ENCODE measurements around the gene IL1RAPL1.

- TF ChIP-seq CTCF (conservative IDR thresholded peaks at IDR 0.05; ENCODE audit: low read depth in 2 of 2) (no peak), STAT1 (IDR thresholded peaks at IDR 0.05; ENCODE audit: unreplicated experiment) (no peak), JUNB (IDR thresholded peaks at IDR 0.05; ENCODE audit: unreplicated experiment) (no peak), REST (IDR thresholded peaks at IDR 0.05; ENCODE audit: unreplicated experiment) (no peak), POLR2AphosphoS5 (IDR thresholded peaks at IDR 0.05; ENCODE audit: low read depth) (peak; percentile 82), ZNF114 (CRISPR knock-in tag; IDR thresholded peaks at IDR 0.05) (no peak), EZH2phosphoT487 (IDR thresholded peaks at IDR 0.05; ENCODE audit: unreplicated experiment) (no peak), EZH2 (IDR thresholded peaks at IDR 0.05; ENCODE audit: low read depth, unreplicated experiment) (no peak), CREB1 (CRISPR knock-in tag; IDR thresholded peaks at IDR 0.05; ENCODE audit: low read depth) (no peak)
Measured at GRCh38 chrX:29225670-29226069, 638.4 kb downstream of the IL1RAPL1 start.

Data from GM23338 (cell line).